ENCODE data around the gene MXD1.

The MXD1 gene

GRCh38 chr2:69977186-69977585, 62.3 kb downstream of the MXD1 start:
- DNase-seq (ENCODE audit: low spot score) = no peak

- DNase-seq (ENCODE audit: low spot score) = no peak
These were observed 63.1 kb downstream of the MXD1 start for GRCh38 chr2:69977906-69978482.

GRCh38 chr2:69979902-69980807, 65.2 kb downstream of the MXD1 start:
- no peak for DNase-seq (ENCODE audit: low spot score)

DNA sequence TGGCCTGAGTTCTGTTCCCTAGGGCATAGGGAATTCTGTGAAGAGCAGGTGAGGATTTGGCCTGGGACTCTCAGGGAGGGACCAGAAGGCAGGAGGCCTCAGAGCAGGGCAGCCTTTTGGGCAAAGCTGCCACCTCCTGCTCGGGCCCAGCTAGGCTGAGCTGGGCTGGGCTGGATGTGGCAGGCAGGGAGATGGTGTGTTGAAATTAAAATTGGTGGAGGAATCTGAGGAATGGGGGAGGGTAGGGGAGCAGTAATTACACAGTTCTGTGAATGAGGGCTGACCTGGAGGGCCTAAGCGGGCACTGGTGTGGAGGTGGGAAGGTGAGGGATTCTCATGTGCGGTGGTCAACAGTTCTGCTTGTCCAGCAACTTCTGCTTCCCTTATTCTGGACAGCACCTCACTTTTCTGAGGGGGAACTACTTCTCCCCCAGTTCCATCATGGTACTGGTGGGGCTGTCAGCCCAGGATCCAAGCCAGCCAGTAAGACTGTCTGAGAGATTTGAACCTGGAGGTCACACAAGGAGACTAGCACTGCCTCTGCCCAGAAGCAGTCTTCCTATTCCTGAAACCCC, 68.6 kb downstream of the MXD1 start:
- DNase-seq (ENCODE audit: low spot score) = no peak

- DNase-seq (ENCODE audit: low spot score) = no peak
These were observed 70.3 kb downstream of the MXD1 start for GRCh38 chr2:69985216-69985615.

DNA sequence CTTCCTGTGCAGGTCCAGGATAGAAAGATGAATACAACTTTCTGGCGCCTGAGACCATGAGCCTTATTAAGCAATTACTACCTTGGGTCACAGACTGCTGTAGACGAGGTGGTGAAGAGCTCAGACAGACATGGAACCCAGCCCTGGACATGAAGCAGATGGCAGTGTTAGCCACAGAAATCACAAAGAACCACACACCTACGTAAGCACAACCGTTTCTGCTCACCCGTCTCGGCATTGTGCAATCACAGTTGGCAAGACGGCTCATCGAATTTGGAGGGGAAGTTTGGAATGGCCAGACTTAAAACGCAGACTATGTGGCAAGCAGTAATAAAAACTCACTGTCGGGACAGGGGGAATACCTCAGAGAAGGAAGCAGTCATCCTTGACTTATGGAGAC, 70.8 kb downstream of the MXD1 start:
- DNase-seq (ENCODE audit: low spot score) = no peak

DNA sequence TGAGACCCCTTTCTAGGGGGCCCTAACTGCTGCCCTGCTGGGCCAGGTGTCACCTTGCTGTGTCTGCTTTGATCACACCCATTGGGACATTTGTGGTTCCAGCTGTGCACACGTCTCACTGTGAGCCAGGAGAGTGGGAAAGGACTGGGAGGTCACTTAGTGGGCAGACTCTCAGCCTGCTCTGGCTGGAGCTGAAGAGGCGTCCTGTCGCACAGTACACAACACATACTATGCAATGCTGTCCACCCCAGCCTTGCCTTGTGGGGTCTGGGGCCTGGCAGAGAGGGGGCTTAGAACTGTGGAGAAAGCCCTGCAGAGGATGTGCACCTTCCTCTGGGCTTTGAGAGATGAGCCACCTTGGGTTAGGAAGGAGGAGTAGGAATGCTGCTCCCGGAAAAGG, 71.8 kb downstream of the MXD1 start:
- DNase-seq (ENCODE audit: low spot score) = no peak

- DNase-seq (ENCODE audit: low spot score) = no peak
These were observed 73.3 kb downstream of the MXD1 start for GRCh38 chr2:69988086-69988635.

DNA sequence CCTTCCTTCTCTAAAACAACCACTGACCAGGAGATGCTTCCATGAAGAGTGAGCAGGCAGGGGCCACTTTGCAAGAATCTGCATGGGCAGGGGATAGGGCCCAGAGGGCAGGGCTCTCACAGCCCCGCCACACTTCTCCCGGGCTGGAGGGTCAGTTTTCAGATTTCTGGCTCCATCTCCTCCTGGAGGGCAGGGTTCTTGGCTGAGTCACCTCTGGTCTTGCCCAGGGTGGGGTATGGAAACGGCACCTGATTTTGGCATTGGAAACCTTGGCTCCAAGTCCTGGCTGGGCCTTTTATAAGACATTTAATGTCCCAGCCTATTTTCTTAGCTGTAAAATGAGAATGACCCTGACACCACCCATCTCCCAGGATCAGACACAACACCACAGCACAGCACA, 74.1 kb downstream of the MXD1 start:
- no peak for DNase-seq (ENCODE audit: low spot score)

- DNase-seq (ENCODE audit: low spot score) = no peak
These were observed 74.7 kb downstream of the MXD1 start for GRCh38 chr2:69989441-69990105.

Small RNA genes within 50 kb of the gene (small RNA-seq; reads per million reads assigned to genes)
- 0 reads per million in 2 experiments for gene RPL23AP92

All from SK-N-DZ (cell line).